Smooth muscle cell (in vitro differentiated cells): ENCODE measurements around the gene RPL13. TPM values are rescaled to one million over a fixed set of nuclear protein-coding genes. Genes with fewer than 3 reads are reported as not detected.

ENCODE experiments used
- DNase-seq: peaks from one replicate; lab custom pipeline; 2025; ENCODE audit not compliant: unreplicated experiment; lab: John Stamatoyannopoulos, UW
- H2AFZ ChIP-seq: fragments of 200-600 bp; sonication (generic); 2 replicates; pipeline ENCODE4 v1.6.0; 2016; ENCODE audit warnings: antibody characterized with exemption, low read depth, mild to moderate bottlenecking
- H3F3A ChIP-seq: fragments of 200-600 bp; sonication (generic); 2 replicates; pipeline ENCODE4 v1.6.0; 2017; ENCODE audit warnings: antibody characterized with exemption, low read depth
- H3K27ac ChIP-seq: fragments of 200-600 bp; sonication (generic); 2 replicates; pipeline ENCODE4 v1.5.1; 2016; ENCODE audit warnings: low read depth, mild to moderate bottlenecking
- H3K27me3 ChIP-seq: fragments of 200-600 bp; sonication (generic); 2 replicates; pipeline ENCODE4 v1.6.1; 2016; ENCODE audit warnings: low read depth, mild to moderate bottlenecking
- H3K36me3 ChIP-seq: fragments of 200-600 bp; sonication (generic); 2 replicates; pipeline ENCODE4 v1.5.1; 2016; ENCODE audit warnings: low read depth
- H3K4me1 ChIP-seq: fragments of 200-600 bp; sonication (generic); 2 replicates; pipeline ENCODE4 v1.5.1; 2016; ENCODE audit warnings: low read depth
- H3K4me2 ChIP-seq: fragments of 200-600 bp; sonication (generic); 2 replicates; pipeline ENCODE4 v1.6.0; 2016; ENCODE audit warnings: mild to moderate bottlenecking
- H3K4me3 ChIP-seq: fragments of 200-600 bp; sonication (generic); 2 replicates; pipeline ENCODE4 v1.5.1; 2016; ENCODE audit warnings: mild to moderate bottlenecking
- H3K79me2 ChIP-seq: fragments of 200-600 bp; sonication (generic); 2 replicates; pipeline ENCODE4 v1.6.0; 2016; ENCODE audit warnings: low read depth, mild to moderate bottlenecking
- H3K9ac ChIP-seq: fragments of 200-600 bp; sonication (generic); 2 replicates; pipeline ENCODE4 v1.6.0; 2016; ENCODE audit warnings: low read depth
- H3K9me3 ChIP-seq: fragments of 200-600 bp; sonication (generic); replicated peaks from 2 replicates; pipeline ENCODE4 v1.5.1; 2016; ENCODE audit warnings: low read depth
- H4K20me1 ChIP-seq: fragments of 200-600 bp; sonication (generic); 2 replicates; pipeline ENCODE4 v1.6.0; 2016; ENCODE audit warnings: low read depth
- WGBS: methylation state at CpG from one replicate; pipeline ENCODE4 v1.1.7; 2016; ENCODE audit warnings: low lambda C conversion rate; 5-methylcytosine and 5-hydroxymethylcytosine counted together
- polyA plus RNA-seq: library from polyadenylated mRNA; unstranded; fragments of >200 nt; fragmentation: Nextera tagmentation; extraction: Ambion mirVana; gene quantifications from 2 replicates; pipeline ENCODE4 v1.2.1, GENCODE V29; 2016
- total RNA-seq: library from RNA; depleted of rRNA; stranded (reverse); fragments of >200 nt; gene quantifications from 2 replicates; pipeline ENCODE4 v1.2.3, GENCODE V29; 2014
- TF ChIP-seq, protein P1 (sequence below): fragments of 200-600 bp; sonication (generic); IDR thresholded peaks from 2 replicates; pipeline ENCODE4 v1.5.1; 2017; ENCODE audit warnings: borderline replicate concordance, mild to moderate bottlenecking, antibody characterized with exemption; ENCODE audit not compliant: insufficient read depth, poor library complexity, severe bottlenecking

The RPL13 gene
- total and polyA plus RNA-seq, 2 experiments from 2014 or later, result 1,063 to 3,917 TPM

DNA sequence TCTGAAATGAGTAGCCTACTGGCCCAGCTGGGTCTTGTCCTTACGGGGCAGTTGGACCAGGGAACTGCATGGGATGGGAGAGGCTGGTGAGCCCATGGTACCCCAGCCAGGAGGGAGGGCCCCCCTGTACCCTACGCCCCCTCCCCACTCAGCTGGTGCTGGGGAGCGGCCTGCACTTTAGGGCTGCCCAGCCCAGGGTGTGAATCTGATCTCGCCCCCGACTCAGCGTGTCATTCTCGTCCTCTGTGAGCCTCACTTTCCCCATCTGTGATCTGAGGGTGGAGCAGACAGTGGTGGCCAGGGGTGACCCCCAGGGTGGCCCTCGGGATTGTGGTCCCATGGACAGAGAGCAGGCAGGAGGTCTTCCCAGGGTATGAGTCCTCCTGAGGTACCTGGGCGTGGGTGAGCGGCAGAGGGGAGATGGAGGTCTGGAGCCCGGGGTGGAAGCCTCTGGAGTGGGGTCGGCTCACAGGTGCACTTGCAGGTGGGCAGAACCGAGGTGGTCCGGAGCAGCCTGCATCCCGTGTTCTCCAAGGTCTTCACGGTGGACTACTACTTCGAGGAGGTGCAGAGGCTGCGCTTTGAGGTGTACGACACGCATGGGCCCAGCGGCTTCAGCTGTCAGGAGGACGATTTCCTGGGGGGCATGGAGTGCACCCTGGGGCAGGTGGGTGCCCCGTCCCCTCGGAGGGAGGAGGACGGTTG is 16.7 kb downstream of the RPL13 start:
- H3K27me3 ChIP-seq, result peaks cover 25% of the 10 kb centered on the region
- H4K20me1 ChIP-seq, result no peaks in the 10 kb centered on the region
- peaks cover 6% of the 10 kb centered on the region for H3K4me1 ChIP-seq
- H3F3A ChIP-seq, result no peaks in the 10 kb centered on the region
- H3K79me2 ChIP-seq, result no peaks in the 10 kb centered on the region
- no peak overlapping the region for H3K4me2 ChIP-seq
- 93% methylated on average over 23 of the region's 25 CpGs for WGBS
- no peak overlapping the region for H3K4me3 ChIP-seq
- TF ChIP-seq, protein P1, sequence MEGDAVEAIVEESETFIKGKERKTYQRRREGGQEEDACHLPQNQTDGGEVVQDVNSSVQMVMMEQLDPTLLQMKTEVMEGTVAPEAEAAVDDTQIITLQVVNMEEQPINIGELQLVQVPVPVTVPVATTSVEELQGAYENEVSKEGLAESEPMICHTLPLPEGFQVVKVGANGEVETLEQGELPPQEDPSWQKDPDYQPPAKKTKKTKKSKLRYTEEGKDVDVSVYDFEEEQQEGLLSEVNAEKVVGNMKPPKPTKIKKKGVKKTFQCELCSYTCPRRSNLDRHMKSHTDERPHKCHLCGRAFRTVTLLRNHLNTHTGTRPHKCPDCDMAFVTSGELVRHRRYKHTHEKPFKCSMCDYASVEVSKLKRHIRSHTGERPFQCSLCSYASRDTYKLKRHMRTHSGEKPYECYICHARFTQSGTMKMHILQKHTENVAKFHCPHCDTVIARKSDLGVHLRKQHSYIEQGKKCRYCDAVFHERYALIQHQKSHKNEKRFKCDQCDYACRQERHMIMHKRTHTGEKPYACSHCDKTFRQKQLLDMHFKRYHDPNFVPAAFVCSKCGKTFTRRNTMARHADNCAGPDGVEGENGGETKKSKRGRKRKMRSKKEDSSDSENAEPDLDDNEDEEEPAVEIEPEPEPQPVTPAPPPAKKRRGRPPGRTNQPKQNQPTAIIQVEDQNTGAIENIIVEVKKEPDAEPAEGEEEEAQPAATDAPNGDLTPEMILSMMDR, result no peak
- H3K9ac ChIP-seq, result no peak overlapping the region
- H3K36me3 ChIP-seq, result no peaks in the 10 kb centered on the region
- no peak overlapping the region for H2AFZ ChIP-seq
- no peak overlapping the region for H3K27ac ChIP-seq
- no peak for DNase-seq
- H3K9me3 ChIP-seq, result no peaks in the 10 kb centered on the region

DNA sequence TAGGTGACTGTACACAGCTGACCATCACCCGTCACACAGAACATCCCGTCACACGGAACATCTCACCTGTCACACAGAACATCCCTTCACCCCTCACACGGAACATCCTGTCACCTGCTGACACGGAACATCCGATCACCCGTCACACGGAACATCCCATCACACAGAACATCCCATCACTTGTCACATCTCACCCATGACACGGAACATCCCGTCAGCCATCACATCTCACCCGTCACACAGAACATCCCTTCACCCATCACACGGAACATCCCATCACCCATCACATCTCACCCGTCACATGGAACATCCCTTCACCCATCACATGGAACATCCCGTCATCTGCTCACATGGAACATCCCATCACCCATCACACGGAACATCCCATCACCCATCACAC is 18.9 kb downstream of the RPL13 start:
- Histone ChIP-seq H2AFZ (no peak overlapping the region), H3K27me3 (peaks cover 25% of the 10 kb centered on the region), H3K79me2 (no peaks in the 10 kb centered on the region), H4K20me1 (no peaks in the 10 kb centered on the region), H3K4me2 (no peak overlapping the region), H3K9ac (no peak overlapping the region), H3K27ac (no peak overlapping the region), H3K9me3 (no peaks in the 10 kb centered on the region), H3F3A (no peaks in the 10 kb centered on the region), H3K36me3 (no peaks in the 10 kb centered on the region), H3K4me1 (peaks cover 6% of the 10 kb centered on the region), H3K4me3 (no peak overlapping the region)
- TF ChIP-seq, protein P1, result no peak
- WGBS, result 91% methylated on average over 15 of the region's 15 CpGs
- no peak for DNase-seq

DNA sequence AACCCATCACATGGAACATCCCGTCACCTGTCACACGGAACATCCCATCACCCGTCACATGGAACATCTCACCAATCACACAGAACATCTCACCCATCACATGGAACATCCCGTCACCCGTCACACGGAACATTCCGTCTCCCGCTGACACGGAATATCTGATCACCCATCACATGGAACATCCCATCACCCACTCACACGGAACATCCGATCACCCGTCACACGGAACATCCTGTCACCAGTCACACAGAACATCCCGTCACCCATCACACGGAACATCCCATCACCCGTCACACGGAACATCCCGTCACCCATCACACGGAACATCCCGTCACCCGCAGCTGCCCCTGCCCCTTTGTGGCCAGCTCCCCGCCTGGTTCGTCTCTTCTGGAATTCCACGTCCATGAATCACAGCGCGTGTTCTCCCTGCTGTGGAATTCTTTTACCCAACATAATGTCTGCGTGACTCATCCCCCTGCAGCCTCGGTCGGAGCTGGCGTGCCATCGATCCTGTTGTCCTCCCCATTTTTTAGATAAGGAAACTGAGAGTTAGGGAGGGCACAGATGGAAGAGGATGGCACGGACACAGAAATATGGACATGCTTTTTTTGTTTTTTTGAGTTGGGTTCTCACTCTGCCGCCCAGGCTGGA is 20.7 kb downstream of the RPL13 start:
- Histone ChIP-seq H4K20me1 (no peaks in the 10 kb centered on the region), H3K4me3 (no peak overlapping the region), H3K79me2 (no peaks in the 10 kb centered on the region), H3K9me3 (no peaks in the 10 kb centered on the region), H3K9ac (no peak overlapping the region), H3K27me3 (peaks cover 12% of the 10 kb centered on the region), H3K27ac (peak overlapping the region; percentile 52), H2AFZ (no peak overlapping the region), H3K36me3 (no peaks in the 10 kb centered on the region), H3K4me2 (no peak overlapping the region), H3F3A (no peaks in the 10 kb centered on the region), H3K4me1 (no peaks in the 10 kb centered on the region)
- DNase-seq, result peak; percentile 57
- TF ChIP-seq, protein P1, result no peak
- 45% methylated on average over 33 of the region's 33 CpGs for WGBS
